HepG2 (cell line): ENCODE results near the gene HELZ.
"Not testable (repeated sequence)": the region's sequence is repeated elsewhere in the genome, so short reads cannot be mapped to it uniquely, and the experiment has no call there.

Experiments
- CTCF ChIP-seq: sonication (generic); formaldehyde crosslinking; IDR thresholded peaks from 2 replicates; pipeline ENCODE4 v1.5.0; 2020; ENCODE audit warnings: mild to moderate bottlenecking, missing genetic modification reagents, moderate library complexity
- FOXM1 ChIP-seq: sonication (generic); formaldehyde crosslinking; IDR thresholded peaks from 2 replicates; pipeline ENCODE4 v1.5.0; 2020; ENCODE audit warnings: missing genetic modification reagents
- JUND ChIP-seq: sonication (generic); formaldehyde crosslinking; IDR thresholded peaks from 2 replicates; pipeline ENCODE4 v1.8.0; 2022; ENCODE audit warnings: mild to moderate bottlenecking, missing genetic modification reagents
- MEIS2 ChIP-seq: sonication (generic); formaldehyde crosslinking; IDR thresholded peaks from 2 replicates; pipeline ENCODE4 v1.9.0; 2021; ENCODE audit warnings: mild to moderate bottlenecking, missing genetic modification reagents
- POLR2A ChIP-seq, 2 experiments: IDR thresholded peaks; 2 replicates each; pipeline ENCODE4 v1.6.1; 2011; ENCODE audit warnings: low read depth in 2 of 2, low read length in 2 of 2, mild to moderate bottlenecking in 1 of 2, moderate library complexity in 1 of 2; ENCODE audit not compliant: insufficient read depth in 1 of 2
- SIN3A ChIP-seq: IDR thresholded peaks from 2 replicates; pipeline ENCODE4 v1.6.1; 2011; ENCODE audit warnings: low read depth, mild to moderate bottlenecking, control low read depth, low read length, borderline replicate concordance
- ZBTB38 ChIP-seq: sonication (generic); formaldehyde crosslinking; IDR thresholded peaks from 2 replicates; pipeline ENCODE4 v1.5.1; 2020; ENCODE audit warnings: mild to moderate bottlenecking, missing genetic modification reagents
- ZNF136 ChIP-seq: sonication (generic); formaldehyde crosslinking; IDR thresholded peaks from 2 replicates; pipeline ENCODE4 v1.8.1; 2022; ENCODE audit warnings: low read depth, mild to moderate bottlenecking, moderate library complexity, missing genetic modification reagents
- ZNF549 ChIP-seq: sonication (generic); formaldehyde crosslinking; IDR thresholded peaks from 2 replicates; pipeline ENCODE4 v1.5.0; 2020; ENCODE audit warnings: missing genetic modification reagents
- ZNF770 ChIP-seq: sonication (generic); formaldehyde crosslinking; IDR thresholded peaks from 2 replicates; pipeline ENCODE4 v1.5.0; 2020; ENCODE audit warnings: mild to moderate bottlenecking, missing genetic modification reagents
- TF ChIP-seq, protein P1 (sequence below): sonication (generic); formaldehyde crosslinking; IDR thresholded peaks from 2 replicates; pipeline ENCODE4 v1.5.1; 2020; ENCODE audit warnings: missing genetic modification reagents, mild to moderate bottlenecking, borderline replicate concordance

GRCh38 chr17:67271187-67271586 is 26.2 kb upstream of the HELZ start:
- not testable (repeated sequence) for TF ChIP-seq CTCF (CRISPR knock-in tag); JUND; MEIS2 (CRISPR knock-in tag); ZNF136 (CRISPR knock-in tag); ZNF549; FOXM1 (CRISPR knock-in tag); POLR2A (IDR thresholded peaks at IDR 0.05; ENCODE audit: insufficient read depth in 1 of 2, low read depth in 2 of 2, low read length in 2 of 2); SIN3A; ZBTB38 (CRISPR knock-in tag)
- TF ChIP-seq ZNF770 (CRISPR knock-in tag) = peak; percentile 80
- TF ChIP-seq, protein P1, sequence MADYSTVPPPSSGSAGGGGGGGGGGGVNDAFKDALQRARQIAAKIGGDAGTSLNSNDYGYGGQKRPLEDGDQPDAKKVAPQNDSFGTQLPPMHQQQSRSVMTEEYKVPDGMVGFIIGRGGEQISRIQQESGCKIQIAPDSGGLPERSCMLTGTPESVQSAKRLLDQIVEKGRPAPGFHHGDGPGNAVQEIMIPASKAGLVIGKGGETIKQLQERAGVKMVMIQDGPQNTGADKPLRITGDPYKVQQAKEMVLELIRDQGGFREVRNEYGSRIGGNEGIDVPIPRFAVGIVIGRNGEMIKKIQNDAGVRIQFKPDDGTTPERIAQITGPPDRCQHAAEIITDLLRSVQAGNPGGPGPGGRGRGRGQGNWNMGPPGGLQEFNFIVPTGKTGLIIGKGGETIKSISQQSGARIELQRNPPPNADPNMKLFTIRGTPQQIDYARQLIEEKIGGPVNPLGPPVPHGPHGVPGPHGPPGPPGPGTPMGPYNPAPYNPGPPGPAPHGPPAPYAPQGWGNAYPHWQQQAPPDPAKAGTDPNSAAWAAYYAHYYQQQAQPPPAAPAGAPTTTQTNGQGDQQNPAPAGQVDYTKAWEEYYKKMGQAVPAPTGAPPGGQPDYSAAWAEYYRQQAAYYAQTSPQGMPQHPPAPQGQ (CRISPR knock-in tag) = not testable (repeated sequence)
